HL-60 (cell line): ENCODE results near the gene CMTM8.

Source experiments
- DNase-seq, 2 experiments: peaks; one replicate each; pipeline ENCODE4 v3.0.0-alpha.2; 2010 to 2020; ENCODE audit warnings: low read depth in 1 of 2, low spot score in 1 of 2
- H3K27ac ChIP-seq: fragments of 250-450 bp; sonication (Bioruptor Pico); replicated peaks from 2 replicates; pipeline ENCODE4 v1.5.1; 2020; ENCODE audit warnings: mild to moderate bottlenecking, moderate library complexity
- H3K27me3 ChIP-seq: fragments of 250-450 bp; sonication (Bioruptor Pico); 2 replicates; pipeline ENCODE4 v1.5.1; 2021; ENCODE audit warnings: mild to moderate bottlenecking, moderate library complexity; ENCODE audit not compliant: insufficient read depth, poor library complexity, severe bottlenecking
- H3K4me3 ChIP-seq: replicated peaks from 2 replicates; pipeline ENCODE4 v1.5.1; 2011; ENCODE audit warnings: mild to moderate bottlenecking, control low read depth, low read length; ENCODE audit not compliant: insufficient read depth
- CTCF ChIP-seq: IDR thresholded peaks from one replicate; pipeline ENCODE4 v1.5.1; 2011; ENCODE audit warnings: low read length, control low read depth, inconsistent platforms; ENCODE audit not compliant: insufficient read depth
- GABPA ChIP-seq: IDR thresholded peaks from 2 replicates; pipeline ENCODE4 v1.6.1; 2012; ENCODE audit warnings: low read depth
- POLR2AphosphoS5 ChIP-seq: IDR thresholded peaks from 2 replicates; pipeline ENCODE4 v1.6.1; 2012; ENCODE audit warnings: low read depth
- SPI1 ChIP-seq: IDR thresholded peaks from 2 replicates; pipeline ENCODE4 v1.6.1; 2012; ENCODE audit warnings: low read depth, mild to moderate bottlenecking, borderline replicate concordance
- TF ChIP-seq, protein P1 (sequence below): IDR thresholded peaks from 2 replicates; pipeline ENCODE4 v1.6.1; 2012; ENCODE audit warnings: low read depth; ENCODE audit not compliant: insufficient replicate concordance

The CMTM8 gene

DNA sequence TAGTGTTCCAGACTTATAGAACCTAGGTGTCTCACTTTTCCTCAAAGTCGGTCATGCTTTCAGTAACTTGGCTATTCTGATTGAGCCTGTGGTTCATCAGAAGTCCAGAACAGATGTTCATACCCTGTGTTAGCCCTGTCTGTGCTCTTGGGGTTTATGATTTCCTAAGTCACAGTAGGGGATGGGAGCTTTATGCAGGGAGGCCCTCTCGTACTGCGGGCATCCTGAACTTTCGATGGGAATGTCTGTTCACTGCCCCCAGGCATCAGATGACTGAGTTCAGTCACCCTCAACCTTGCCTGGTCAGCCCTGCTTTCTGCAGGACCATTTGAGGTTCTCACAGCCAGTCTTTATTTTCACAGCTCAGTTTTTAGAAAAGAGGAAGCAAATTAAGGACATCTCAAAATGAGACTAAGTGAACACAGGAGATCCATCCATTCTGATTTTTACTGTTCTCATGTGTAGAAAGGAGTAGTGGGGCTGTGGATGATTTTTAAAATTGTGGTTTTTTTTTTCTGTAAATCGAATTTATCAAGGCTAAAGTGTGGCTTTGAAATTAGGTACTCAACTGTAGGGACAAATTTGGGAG lies 71.3 kb downstream of the CMTM8 start:
- H3K27ac ChIP-seq: no peak overlapping the region
- no peaks in the 10 kb centered on the region for H3K27me3 ChIP-seq
- no peak for TF ChIP-seq SPI1
- no peak for DNase-seq
- no peak overlapping the region for H3K4me3 ChIP-seq

- TF ChIP-seq POLR2AphosphoS5 (no peak), GABPA (no peak), CTCF (no peak), SPI1 (no peak)
- TF ChIP-seq, protein P1, sequence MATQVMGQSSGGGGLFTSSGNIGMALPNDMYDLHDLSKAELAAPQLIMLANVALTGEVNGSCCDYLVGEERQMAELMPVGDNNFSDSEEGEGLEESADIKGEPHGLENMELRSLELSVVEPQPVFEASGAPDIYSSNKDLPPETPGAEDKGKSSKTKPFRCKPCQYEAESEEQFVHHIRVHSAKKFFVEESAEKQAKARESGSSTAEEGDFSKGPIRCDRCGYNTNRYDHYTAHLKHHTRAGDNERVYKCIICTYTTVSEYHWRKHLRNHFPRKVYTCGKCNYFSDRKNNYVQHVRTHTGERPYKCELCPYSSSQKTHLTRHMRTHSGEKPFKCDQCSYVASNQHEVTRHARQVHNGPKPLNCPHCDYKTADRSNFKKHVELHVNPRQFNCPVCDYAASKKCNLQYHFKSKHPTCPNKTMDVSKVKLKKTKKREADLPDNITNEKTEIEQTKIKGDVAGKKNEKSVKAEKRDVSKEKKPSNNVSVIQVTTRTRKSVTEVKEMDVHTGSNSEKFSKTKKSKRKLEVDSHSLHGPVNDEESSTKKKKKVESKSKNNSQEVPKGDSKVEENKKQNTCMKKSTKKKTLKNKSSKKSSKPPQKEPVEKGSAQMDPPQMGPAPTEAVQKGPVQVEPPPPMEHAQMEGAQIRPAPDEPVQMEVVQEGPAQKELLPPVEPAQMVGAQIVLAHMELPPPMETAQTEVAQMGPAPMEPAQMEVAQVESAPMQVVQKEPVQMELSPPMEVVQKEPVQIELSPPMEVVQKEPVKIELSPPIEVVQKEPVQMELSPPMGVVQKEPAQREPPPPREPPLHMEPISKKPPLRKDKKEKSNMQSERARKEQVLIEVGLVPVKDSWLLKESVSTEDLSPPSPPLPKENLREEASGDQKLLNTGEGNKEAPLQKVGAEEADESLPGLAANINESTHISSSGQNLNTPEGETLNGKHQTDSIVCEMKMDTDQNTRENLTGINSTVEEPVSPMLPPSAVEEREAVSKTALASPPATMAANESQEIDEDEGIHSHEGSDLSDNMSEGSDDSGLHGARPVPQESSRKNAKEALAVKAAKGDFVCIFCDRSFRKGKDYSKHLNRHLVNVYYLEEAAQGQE: no peak
- Histone ChIP-seq H3K4me3 (no peak overlapping the region), H3K27ac (no peak overlapping the region), H3K27me3 (no peaks in the 10 kb centered on the region)
- no peak for DNase-seq
Measured at GRCh38 chr3:32310336-32310735, 71.9 kb downstream of the CMTM8 start.

DNA sequence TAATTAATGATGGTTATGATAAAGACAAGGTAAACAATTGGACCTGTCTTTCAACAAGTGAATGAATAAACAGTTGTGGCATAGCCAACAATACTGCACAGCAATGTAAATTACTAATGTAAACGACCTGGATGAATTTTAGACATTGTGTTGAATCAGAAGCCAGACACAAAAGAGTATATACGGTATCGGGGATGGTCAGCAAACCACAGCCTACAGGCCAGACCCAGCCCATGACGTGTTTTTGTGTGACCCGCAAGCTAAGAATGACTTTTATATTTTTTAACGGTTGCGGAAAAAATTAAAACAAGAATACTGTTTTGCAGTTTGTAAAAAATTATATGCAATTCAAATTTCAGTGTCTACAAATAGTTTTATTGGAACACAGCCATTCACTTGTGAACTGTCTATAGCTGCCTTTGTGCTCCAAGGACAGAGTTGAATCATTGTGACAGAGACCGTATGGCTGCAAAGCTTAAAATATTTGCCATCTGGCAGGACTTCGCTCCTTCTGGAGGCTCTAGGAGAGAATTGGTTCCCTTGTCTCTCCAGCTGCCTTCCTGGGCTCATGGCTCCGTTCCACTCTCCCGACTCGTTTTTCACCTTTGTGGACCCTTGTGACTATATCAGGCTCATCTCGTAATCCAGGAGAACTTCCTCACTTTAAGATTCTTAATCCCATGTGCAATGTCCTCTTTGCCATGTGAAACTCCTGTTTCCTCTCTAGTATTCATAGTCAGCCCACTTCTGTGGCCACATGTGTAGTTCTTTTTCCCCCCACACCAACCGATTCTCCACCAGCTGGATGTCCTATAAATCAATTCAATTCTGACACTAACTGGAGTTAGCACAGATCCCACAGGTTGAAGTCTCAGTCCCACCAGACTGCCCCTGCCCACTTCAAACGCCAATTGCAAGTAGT lies 72.7 kb downstream of the CMTM8 start:
- Histone ChIP-seq H3K27me3 (no peaks in the 10 kb centered on the region), H3K27ac (no peak overlapping the region), H3K4me3 (no peak overlapping the region)
- no peak for TF ChIP-seq CTCF
- TF ChIP-seq, protein P1: no peak
- TF ChIP-seq SPI1: no peak
- no peak for TF ChIP-seq GABPA
- TF ChIP-seq POLR2AphosphoS5: no peak
- DNase-seq: no peak

DNA sequence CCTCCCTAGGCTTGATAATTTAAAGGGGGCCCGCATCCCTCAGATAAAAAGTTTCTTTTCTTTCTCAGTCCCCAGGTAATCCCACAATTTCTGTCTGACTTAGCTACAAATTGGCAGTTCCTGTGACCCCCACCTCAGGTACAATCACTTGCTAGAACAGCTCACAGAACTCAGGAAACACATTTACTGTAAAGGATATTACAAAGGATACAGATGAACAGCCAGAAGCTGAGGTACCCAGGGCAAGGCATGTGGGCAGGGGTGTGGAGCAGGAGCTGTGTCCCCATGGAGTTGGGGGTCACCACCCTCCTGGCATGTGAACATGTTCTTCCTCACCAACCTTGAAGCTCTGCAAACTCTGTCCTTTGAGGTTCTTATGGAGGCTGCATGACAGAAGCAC lies 73.8 kb downstream of the CMTM8 start:
- no peak for DNase-seq
- Histone ChIP-seq H3K4me3 (no peak overlapping the region), H3K27me3 (peaks cover 3% of the 10 kb centered on the region), H3K27ac (no peak overlapping the region)
- TF ChIP-seq SPI1 (no peak), CTCF (no peak)
